NCI-H510A treated with DMSO at 0.1 percent for 48 hours (cell line): ENCODE measurements around the gene MFRP.

ENCODE experiments used
- DNase-seq: peaks from one replicate; lab custom pipeline; 2025; lab: John Stamatoyannopoulos, UW

MFRP gene

GRCh38 chr11:119373059-119373920 lies 26.8 kb upstream of the MFRP start:
- DNase-seq, result no peak

GRCh38 chr11:119372260-119373058 lies 26.0 kb upstream of the MFRP start:
- no peak for DNase-seq

GRCh38 chr11:119371778-119372182 lies 25.3 kb upstream of the MFRP start:
- DNase-seq, result peak; percentile 43

GRCh38 chr11:119371067-119371601 lies 24.6 kb upstream of the MFRP start:
- DNase-seq, result no peak

- no peak for DNase-seq
These were observed 24.1 kb upstream of the MFRP start for GRCh38 chr11:119370486-119371046.

- DNase-seq, result no peak
These were observed 22.8 kb upstream of the MFRP start for GRCh38 chr11:119369132-119369925.

GRCh38 chr11:119368121-119369034 lies 21.9 kb upstream of the MFRP start:
- DNase-seq, result peak; percentile 33

- no peak for DNase-seq
These were observed 21.2 kb upstream of the MFRP start for GRCh38 chr11:119367661-119368120.

GRCh38 chr11:119366690-119367620 lies 20.4 kb upstream of the MFRP start:
- DNase-seq, result no peak

GRCh38 chr11:119365071-119365591 lies 18.6 kb upstream of the MFRP start:
- no peak for DNase-seq

- DNase-seq, result no peak
These were observed 17.5 kb upstream of the MFRP start for GRCh38 chr11:119363851-119364590.

GRCh38 chr11:119363081-119363850 lies 16.8 kb upstream of the MFRP start:
- DNase-seq, result no peak

- DNase-seq, result no peak
These were observed 16.2 kb upstream of the MFRP start for GRCh38 chr11:119362741-119363080.

- DNase-seq, result no peak
These were observed 15.6 kb upstream of the MFRP start for GRCh38 chr11:119361941-119362725.

GRCh38 chr11:119361056-119361787 lies 14.7 kb upstream of the MFRP start:
- DNase-seq, result peak; percentile 77
